Stimulated activated CD8-positive, alpha-beta memory T cell treated with anti-CD3 and anti-CD28 coated beads, Interleukin-4, amount 100 ng/mL, for 48 hours (primary cell): ENCODE measurements around the gene IPPK.

Experiments
- DNase-seq: peaks from one replicate; pipeline ENCODE4 v3.0.0-alpha.2; 2020

Gene IPPK

DNA sequence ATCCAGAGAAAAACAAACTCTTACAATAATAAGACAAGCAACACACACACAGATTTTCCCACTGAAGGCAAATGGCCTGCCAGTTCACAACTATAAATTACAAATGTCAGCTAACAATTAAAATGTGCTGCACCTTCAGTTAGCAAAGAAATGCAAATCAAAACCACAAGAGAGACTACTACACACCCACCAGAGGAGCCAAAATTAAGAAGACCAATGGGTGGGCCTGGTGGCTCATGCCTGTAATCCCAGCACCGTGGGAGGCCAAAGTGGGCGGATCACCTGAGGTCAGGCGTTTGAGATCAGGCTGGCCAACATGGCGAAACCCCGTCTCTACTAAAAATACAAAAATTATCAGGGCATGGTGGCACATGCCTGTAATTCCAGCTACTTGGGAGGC lies 15.1 kb upstream of the IPPK start:
- DNase-seq: no peak

DNA sequence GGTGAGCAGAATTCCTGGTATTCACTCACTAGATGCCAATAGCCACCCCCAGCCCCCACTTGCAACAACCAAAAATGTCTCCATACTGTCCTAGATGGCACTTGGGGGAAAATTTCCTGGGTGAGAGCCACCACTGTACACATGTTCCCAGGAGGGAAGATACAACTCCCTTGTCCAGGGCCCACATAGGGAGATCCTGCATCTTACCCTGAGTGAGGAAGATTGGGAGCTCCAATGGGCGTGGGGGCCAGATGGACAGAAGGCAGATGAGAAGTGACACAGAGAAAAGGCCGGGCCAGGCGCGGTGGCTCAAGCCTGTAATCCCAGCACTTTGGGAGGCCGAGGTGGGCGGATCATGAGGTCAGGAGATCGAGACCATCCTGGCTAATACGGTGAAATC lies 12.3 kb upstream of the IPPK start:
- no peak for DNase-seq

DNA sequence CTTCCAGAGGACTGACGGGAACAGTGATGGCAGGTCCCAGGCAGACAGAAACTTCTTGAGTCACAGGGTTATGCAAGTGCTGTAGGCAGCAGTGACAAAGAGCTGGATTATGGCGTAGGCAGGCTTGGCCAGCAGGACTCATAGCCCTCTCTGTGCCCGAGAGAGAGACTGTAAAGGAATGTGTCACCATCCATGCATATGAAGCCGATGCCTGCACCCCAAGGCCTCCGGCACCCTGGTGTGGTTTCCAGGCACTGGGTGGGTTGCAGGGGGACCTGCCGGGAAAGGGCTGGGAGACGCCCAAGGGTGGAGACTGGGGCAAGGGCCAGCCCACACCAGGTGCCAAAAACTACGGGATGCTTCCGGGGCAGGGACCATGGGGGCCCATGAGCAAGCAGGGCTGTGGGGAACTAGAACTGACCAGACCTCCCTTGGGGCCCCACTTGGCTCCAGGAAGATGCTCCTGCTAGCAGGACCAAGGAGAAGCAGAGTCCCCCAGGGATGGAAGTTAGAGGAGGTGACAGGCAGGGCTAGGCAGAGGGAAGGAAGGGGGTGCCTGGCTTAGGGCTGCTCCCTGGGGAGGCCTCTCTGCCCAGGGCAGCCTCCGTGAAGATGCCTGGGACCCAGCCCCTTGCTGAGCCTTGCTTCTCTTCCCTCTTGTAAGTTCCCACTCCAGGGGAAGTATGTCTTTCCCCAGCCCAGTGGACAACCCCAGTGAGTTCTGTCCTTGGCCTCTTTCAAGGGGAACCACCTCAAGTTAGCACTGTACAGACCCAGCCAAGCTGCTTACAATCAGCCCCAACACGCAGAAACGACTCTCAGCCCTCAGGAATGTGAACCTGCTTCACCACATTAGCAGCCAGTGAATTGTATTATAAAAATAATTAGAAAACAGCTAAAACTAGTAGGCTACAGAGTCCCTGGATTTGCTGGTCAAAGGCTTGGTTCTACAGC lies 10.5 kb upstream of the IPPK start:
- no peak for DNase-seq

DNA sequence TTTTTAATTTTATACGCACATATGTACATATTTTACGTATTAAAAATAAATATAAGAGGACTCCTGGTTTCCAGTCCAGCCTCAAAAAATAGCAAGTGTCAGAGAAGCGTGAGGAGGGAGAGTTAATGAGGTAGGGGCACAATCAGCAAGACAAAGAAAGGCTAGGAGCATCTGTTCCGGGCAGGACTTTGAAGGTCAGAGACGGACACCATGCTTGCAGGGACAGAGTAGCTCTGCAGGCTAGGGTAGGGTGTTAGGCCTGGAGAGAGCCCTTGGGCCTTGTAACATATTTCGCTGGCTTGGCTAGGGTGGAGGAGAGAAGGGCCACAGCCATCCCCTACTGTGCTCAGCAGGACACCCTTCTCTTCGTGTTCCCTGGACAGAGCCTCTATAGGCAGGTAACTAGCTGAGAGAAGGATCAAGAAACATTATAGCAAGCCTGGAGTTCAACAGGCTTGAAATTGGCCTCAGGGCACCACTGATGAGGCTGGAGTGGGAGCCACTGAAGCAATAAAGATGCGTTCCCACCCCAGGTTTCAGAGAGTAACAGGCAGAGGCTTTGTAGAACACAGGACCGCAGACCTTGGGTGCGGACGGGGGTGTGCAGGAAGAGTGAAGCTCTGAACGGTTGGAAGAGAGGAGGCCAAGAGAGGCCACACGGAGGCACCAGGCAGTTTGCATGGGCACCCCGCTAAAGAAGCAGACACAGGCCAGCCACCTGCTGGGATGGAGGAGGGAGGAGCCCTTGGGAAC lies 9.7 kb upstream of the IPPK start:
- DNase-seq: no peak

DNA sequence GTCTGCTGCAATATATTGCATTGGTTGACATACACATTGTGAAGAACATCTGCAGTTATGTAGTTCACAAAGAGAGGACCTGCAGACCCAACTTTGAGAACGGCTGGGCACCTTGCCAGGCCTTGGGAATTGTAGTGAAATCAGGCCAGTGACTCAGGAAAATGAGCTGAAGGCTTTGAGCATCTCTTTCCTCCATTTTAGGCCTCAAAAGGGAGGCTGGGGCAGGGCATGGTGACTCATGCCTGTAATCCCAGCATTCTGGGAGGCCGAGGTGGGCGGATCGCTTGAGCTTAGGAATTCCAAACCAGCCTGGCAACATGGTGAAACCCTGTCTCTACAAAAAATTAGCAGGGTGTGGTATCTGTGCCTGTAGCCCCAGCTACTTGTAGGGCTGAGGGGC lies 1.4 kb upstream of the IPPK start:
- DNase-seq: peak; percentile 28

DNA sequence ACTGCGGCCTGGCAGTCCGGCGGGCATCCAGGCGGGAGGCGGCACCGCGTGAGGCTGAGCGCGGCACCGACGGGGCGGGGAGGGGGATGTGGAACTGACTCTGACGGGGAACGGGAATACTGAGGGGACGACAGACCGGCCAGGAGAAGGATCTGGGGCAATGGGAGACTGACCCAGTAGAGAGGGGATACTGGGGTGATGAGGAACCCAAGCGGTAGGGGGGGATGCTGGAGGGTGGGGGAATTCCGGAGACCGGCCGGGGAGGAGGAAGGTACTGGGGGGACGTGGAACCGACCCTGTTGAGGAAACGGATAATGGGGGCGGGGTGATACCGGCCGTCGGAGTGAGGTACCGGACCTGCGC lies 423 bp downstream of the IPPK start:
- no peak for DNase-seq

DNA sequence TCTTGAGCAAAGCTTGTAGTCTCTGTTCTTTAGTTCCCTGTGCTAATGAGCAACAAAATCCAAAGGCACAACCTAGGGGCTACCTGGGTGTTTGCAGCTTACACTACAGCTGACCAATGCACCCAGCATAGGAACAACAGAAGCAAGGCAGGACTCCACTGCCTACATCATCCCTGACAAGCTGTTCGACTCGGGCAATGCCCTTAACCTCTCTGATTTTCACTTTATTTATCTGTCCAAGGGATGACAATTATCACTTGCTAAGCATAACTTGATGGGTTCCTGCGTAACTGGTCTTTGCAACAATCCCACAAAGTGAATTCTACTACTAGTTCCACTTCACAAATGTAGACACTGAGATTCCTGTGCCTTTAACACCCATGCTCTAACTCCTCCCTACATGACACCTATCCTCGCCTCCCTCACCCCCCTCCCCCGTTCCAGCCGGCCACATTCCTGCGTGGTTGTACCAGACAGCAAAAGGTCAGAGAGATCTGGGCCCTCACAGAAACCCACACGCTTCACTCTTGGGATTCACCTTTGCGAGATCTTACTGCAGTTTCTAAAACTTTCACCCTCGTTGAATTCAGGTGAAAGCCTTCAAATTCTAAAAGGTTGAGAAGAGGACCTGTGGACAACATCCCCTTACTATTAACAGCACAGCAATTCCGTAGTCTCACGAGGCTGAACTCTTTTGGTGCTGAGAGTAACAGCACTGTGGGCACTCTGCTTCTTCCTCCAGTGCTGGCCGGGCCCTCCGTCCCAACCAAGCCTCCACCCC lies 995 bp downstream of the IPPK start:
- peak; percentile 64 for DNase-seq

DNA sequence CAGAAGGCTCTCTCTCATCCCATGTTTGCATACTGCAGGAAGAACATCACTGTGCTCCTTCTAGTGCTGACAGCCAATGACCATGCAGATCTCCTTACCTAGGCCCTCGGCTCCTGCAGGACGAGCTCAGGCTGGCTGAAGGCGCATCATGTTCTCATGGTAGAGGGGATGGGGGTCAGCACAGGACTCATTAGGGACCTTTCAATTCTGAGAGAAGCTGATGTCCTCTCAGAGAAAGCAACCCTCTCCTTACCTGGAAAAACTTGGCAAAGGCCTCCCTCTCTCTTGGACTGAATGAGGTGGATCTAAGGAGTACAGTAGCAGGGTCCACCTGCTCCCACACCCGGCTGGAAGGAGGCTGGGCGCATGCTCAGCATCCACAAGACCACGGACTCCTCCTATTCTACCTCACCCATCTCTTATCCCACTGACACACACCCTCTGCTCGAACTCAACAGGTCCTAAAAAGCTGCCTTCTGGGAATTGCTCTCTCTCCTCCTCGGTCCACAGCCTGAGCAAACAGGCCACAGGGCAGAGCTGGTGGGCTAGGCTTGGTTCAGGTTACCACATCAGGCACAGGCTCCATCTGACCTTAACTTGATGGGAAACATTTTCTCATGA lies 2.9 kb downstream of the IPPK start:
- DNase-seq: no peak

DNA sequence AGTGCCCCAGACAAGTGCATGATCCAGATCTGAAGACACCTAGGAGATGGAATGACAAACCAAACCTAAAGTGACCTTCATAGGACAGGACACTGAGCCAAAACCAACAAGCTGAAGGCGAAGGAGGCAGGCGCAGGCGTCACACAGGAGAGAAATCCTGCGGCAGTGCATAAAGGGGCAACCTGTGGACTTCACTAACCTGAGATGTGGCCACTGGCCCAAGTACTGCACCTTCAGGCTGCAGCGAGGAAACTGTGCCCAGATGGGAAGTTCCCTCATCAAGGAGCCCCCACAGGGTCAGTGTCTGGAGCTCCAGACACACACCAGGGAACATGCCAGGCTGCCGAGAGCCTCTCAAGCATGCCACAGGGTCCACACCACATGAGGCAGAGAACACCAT lies 3.7 kb downstream of the IPPK start:
- no peak for DNase-seq

DNA sequence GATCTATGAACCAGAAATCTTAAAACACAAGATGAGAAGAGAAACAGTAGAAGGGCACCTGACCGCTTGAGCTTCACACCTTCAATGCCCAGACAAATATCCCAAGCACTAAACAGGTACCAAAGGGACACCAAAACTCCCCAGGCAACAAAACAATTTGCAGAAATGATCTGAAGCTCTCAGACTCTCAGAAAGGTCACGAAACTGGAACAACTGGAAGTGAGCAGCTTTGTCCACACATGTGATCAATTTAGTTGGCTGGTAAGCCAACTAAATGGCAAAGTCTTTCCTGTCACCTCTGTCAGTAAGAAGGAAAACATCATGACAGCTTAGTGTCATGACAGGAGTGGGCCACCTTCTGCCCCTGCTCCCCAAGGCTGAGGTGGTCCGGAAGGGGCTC lies 4.1 kb downstream of the IPPK start:
- no peak for DNase-seq

DNA sequence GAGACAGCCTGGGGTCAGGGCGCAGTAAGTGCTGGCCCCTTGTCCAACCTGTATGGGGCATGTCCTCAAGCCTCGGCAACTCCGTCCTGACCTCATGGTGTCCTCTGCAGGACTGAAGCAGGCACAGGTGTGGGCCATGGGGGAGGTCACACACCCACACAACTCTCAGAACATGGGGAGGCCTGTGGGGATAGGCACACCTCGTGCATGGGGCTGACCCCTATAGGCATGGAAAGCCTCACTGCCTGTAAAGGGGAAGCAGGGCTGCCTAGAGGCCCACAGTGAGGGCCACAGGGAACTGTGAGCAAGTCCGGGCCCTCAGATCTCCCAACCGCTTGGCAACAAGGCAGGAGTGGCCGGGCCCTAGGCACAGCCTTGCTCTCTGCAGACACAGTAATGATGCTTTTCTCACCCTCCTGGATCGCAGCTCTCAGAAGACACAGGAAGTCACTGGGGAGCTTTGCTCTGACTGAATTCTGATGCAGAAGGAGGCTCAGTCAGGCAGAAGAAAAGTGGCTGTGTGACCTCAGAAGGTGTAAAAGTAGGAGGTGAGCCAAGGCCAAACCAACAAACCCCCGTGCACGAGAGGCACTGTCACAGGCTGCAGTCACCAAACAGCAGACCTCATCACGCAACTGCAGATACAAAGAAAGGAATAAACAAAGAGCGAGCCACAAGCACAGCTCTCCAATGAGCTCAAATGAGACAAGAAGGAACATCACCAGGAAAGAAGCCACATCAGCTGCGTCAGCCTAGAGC lies 5.4 kb downstream of the IPPK start:
- DNase-seq: peak; percentile 40

DNA sequence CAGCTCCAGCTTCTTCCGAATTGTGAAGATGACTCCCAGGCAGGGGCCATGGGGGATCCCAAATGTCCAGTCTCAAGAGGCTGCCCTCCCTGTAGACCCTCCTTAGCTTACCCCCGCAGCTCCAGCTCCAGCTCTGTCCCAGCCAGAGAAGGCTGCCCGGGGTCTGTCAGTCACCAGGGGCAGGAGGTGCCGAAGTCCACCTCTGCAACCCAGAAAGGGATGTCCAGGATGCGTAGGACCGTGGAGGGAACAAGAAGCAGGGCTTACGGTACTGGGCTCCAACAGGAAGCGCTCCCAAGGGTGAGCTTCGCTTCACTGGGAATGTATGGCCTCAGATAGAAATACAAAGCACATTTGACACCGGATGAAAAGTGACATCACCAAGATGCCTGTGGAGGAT lies 6.0 kb downstream of the IPPK start:
- no peak for DNase-seq

DNA sequence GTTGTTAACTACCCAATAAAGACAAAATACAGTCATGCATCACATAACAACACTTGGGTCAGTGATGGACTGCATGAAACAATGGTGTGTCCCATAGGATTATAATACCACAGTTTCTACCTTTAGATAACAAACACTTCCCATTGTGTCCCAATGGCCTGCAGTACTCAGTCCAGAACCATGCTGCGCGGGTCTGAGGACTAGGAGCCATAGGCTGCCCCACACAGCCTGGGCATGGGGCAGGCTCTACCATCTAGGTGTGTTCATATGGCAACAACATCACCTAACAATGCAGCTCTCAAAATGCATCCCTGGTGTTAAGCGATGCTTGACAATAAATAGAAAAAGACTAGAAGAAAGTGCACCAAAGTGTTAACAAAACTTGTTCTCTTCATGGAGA lies 6.8 kb downstream of the IPPK start:
- no peak for DNase-seq

DNA sequence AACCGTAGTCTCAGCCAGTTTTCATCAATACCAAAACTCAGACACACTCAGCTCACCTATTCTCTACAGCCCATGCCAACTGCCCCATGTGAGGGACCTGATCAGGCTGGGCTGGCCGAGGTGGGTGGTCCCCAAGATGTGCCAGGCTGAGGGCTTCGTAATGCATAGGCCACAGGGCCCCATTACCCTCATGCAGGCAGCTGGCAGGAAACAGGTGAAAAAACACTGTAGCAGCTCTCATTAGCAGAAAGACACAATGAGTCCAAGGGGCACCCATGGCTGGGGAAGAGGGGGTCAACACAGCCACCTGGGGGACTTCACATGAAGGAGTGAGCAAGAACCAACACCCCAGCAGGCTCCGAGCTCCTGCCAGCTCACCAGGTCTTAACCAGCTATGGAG lies 8.2 kb downstream of the IPPK start:
- no peak for DNase-seq

DNA sequence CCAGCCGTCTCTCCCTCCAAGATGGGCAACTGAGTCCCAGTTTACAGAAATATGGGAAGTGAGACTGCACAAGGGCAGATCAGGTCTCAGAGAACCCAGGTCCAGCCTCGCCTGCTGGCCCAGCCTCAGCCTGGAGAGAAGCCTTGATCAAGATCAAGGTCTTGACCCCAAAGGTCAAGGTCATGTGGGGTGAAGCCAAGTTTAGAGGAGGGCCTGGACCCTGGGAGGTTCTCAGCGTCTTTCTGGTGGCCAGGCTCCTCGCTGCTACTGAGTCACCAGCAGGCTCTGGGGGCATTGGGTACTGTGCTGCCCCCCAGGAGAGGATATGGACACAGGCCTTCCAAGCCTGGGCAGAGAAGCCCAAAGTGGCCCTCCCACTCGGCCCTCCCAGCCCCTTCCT lies 8.8 kb downstream of the IPPK start:
- DNase-seq: no peak

DNA sequence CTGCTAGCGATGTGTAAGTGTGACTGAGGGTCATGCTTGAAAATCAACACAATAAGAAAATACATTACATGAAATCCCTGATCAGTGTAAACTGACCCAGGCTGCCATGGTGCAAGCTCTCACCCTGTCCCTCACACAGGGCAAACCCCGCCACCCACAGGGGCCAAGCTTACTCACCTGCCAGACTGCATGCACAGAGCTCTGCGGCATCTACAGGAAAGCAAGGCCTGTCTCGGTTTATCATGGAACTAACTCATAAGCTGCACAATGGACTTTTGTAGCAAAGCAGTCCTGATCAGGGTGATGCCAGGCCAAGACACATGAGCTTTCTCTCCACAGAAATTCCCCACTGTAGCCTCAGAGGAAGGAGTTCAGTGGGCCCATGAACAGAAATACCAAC lies 9.7 kb downstream of the IPPK start:
- DNase-seq: no peak

DNA sequence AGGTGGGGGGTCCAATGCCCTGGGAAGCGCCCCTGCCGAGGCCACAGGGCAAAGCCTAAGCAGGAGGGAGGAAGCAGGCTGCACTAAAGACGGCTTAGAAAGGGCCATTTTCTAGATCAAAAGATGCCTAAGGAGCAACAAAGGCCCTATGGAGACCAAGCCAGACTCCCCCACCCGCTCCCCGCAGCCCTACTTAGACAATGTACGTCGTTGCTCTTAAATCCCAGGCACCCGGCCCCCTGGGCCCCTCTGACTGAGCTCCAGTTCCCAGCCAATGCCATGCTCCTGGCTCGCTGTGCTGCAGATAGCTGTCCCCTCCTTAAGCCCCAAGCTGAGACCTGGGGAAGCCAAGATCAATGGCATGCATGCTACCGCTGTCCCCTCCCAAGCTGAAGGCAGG lies 10.3 kb downstream of the IPPK start:
- DNase-seq: no peak

DNA sequence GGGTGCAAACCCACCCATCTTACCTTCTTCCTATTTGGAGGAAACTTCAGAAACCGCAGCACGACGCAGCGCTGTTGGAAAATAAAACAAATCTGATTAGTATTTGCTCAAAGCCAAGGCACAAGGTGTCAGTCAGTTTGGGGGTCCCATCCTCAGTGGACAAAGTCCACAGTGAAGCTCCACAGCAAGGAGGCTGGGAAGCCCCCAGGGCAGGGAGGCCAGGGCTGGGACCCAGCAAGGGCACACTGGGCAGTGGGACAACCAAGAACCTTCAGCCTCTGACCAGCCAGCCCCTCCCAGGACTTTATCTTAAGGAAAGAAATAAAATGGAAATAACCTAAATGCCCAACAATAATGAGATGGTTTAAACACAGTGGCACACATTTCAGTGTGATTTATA lies 11.3 kb downstream of the IPPK start:
- no peak for DNase-seq

DNA sequence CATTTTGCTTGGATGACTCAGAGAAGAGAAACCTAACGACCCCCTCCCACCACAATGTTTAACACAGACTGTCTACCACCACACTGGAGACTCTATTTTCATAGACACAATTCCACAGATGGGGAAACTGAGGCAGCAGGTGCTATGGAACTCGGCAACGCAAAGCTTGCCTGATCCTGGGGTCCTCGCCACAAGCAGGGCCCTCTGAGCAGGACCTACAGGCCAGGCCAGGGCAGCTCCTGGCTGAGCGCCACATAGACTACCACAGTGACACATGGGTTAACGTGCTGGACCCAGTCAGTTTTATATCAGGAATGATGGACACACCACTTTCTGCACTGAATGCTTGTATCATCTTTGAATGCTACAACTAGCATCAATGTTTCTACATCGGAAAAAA lies 11.8 kb downstream of the IPPK start:
- DNase-seq: no peak

DNA sequence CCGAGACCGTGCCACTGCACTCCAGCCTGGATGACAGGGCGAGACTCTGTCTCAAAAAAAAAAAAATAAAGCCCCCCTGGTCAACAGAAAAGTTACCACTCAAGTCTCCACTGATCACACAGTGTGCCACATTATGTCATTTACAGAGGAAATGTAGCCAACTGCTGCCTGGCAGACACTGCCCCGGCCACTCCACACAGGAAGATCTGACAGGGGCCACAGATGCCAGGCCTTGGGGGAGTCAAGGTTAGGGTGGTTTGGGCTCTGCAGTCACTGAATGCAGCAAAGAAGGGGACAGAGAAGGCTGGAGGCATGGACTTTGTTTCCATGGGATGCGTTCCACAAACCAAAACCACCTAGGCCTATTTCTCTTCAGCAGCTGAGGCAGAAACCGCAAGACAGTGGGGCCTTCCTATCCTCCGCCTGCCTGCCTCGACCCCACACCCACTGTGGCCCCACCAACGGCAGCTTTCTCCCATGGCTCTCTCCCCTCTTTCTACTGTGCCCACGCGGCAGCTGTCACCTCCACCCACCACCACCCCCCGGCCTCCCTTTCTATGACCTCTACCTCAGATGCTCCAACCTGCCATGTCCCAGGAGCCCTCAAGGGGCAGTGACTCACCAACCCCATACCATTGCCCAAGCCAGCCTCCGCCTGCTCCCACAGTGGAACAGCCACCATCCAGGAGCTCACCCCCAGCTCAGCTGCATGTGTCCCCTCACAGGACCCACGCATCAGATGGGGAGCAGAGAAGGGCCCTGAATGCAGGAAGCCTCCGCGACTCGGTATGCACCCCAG lies 12.4 kb downstream of the IPPK start:
- no peak for DNase-seq

DNA sequence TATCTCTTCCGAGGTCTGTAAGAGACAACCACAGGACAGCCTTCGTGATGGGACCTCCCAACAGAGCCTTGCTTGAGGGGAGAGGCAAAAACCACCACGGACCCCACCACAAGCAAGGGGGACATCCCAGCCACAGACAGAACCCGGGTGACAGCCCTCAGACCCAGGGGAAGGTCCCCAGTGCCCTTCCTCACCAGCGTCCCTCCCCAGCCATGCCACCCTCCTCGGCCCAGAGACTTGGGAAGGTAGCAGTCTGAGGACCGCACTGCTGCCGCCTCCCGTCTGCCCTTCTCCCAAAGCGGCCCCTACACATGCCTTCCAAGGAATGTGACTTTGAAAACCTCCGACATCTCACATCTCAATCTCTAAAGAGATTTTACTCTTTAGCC lies 13.4 kb downstream of the IPPK start:
- DNase-seq: no peak
